Breast epithelium (tissue), 4 donors: ENCODE data around the gene HYAL3. TPM values are rescaled to one million over a fixed set of nuclear protein-coding genes. Genes with fewer than 3 reads are reported as not detected.

ENCODE experiments used
- DNase-seq, 2 donors: peaks; one replicate each; pipeline ENCODE4 v3.0.0-alpha.2; 2019; ENCODE audit warnings: low spot score in 2 of 2
- H3K27ac ChIP-seq, 2 donors: fragments of 200-600 bp; sonication (generic) in 1 of 2; one replicate each; pipeline ENCODE4 v1.5.1; 2016 to 2019; ENCODE audit warnings: mild to moderate bottlenecking in 1 of 2
- H3K27me3 ChIP-seq, 2 donors: fragments of 200-600 bp; sonication (generic) in 1 of 2; one replicate each; pipeline versions ENCODE4 v1.5.1 to v1.6.0; 2017 to 2019; ENCODE audit warnings: control low read depth in 1 of 2, mild to moderate bottlenecking in 1 of 2
- H3K36me3 ChIP-seq: fragments of 200-600 bp; one replicate; pipeline ENCODE4 v1.5.1; 2019
- H3K4me1 ChIP-seq, 2 donors: fragments of 200-600 bp; sonication (generic); one replicate each; pipeline ENCODE4 v1.5.1; 2016 to 2019; ENCODE audit warnings: control low read depth in 1 of 2
- H3K4me3 ChIP-seq, 3 donors: fragments of 200-600 bp; sonication (generic); 1 replicate in 2 of 3; 2 replicates in 1 of 3; pipeline ENCODE4 v1.5.1; 2016 to 2019; ENCODE audit warnings: mild to moderate bottlenecking in 3 of 3, moderate library complexity in 2 of 3
- H3K9me3 ChIP-seq, 2 donors: fragments of 200-600 bp; sonication (generic) in 1 of 2; one replicate each; pipeline ENCODE4 v1.5.1; 2016 to 2019; ENCODE audit warnings: control low read depth in 1 of 2
- POLR2A ChIP-seq: fragments of 450-650 bp; IDR thresholded peaks from one replicate; pipeline ENCODE4 v1.6.1; 2016; ENCODE audit warnings: antibody characterized with exemption, mild to moderate bottlenecking, moderate library complexity
- POLR2AphosphoS5 ChIP-seq, 3 donors: sonication (generic); formaldehyde crosslinking; IDR thresholded peaks; one replicate each; pipeline ENCODE4 v1.6.1; 2017; ENCODE audit warnings: antibody characterized with exemption in 3 of 3
- intact Hi-C: fragments of 100-400 bp; cut with DNase I; formaldehyde crosslinking; loops from one replicate; pipeline ENCODE4 v1.15.1; 2023; ENCODE audit warnings: low total_unique reads
- total RNA-seq, 3 donors: library from RNA; depleted of rRNA; stranded (reverse); fragments of >200 nt; gene quantifications; one replicate each; pipeline ENCODE4 v1.1.0, GENCODE V29; 2016
- TF ChIP-seq, protein P1 (sequence below), 3 donors: fragments of 450-650 bp; IDR thresholded peaks; one replicate each; pipeline ENCODE4 v1.5.1; 2016 to 2017; ENCODE audit warnings: antibody characterized with exemption in 3 of 3, mild to moderate bottlenecking in 3 of 3, moderate library complexity in 3 of 3

The HYAL3 gene
- total RNA-seq, 3 donors from 2014 or later, result 2.3 to 6.4 (median 2.7) TPM

- Histone ChIP-seq H3K9me3 (no peaks in the 10 kb centered on the region), H3K27me3 (no peaks in the 10 kb centered on the region), H3K27ac (peak within 1 kb of the TSS; percentile 89 to 92), H3K4me1 (peaks cover 0 to 8% of the 10 kb centered on the region in 2 donors), H3K36me3 (peaks cover 8% of the 10 kb centered on the region), H3K4me3 (peak within 1 kb of the TSS; percentile 97 to 100 (median 98))
- TF ChIP-seq POLR2A, result peak; percentile 56
- TF ChIP-seq, protein P1, sequence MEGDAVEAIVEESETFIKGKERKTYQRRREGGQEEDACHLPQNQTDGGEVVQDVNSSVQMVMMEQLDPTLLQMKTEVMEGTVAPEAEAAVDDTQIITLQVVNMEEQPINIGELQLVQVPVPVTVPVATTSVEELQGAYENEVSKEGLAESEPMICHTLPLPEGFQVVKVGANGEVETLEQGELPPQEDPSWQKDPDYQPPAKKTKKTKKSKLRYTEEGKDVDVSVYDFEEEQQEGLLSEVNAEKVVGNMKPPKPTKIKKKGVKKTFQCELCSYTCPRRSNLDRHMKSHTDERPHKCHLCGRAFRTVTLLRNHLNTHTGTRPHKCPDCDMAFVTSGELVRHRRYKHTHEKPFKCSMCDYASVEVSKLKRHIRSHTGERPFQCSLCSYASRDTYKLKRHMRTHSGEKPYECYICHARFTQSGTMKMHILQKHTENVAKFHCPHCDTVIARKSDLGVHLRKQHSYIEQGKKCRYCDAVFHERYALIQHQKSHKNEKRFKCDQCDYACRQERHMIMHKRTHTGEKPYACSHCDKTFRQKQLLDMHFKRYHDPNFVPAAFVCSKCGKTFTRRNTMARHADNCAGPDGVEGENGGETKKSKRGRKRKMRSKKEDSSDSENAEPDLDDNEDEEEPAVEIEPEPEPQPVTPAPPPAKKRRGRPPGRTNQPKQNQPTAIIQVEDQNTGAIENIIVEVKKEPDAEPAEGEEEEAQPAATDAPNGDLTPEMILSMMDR (IDR thresholded peaks at IDR 0.05), result peak in 1 of 3 donors; percentile 11
- TF ChIP-seq POLR2AphosphoS5 (IDR thresholded peaks at IDR 0.05), result peak; percentile 62 to 91 (median 89)
- peak; percentile 97 for DNase-seq
- intact Hi-C loops, result no loop called here
Measured at GRCh38 chr3:50327943-50328691, 28.9 kb upstream of the HYAL3 start, which contains the start of gene TUSC2. Gene TUSC2, minus strand, starts transcription at chr3:50328223. Its CDS starts 124 bp downstream, at chr3:50328099.

- Histone ChIP-seq H3K4me1 (peaks cover 0 to 16% of the 10 kb centered on the region in 2 donors), H3K27me3 (no peaks in the 10 kb centered on the region), H3K27ac (peak overlapping the region in 1 of 2 donors; percentile 89), H3K36me3 (peaks cover 8% of the 10 kb centered on the region), H3K9me3 (no peaks in the 10 kb centered on the region), H3K4me3 (peak overlapping the region; percentile 97 to 100 (median 98))
- intact Hi-C loops, result no loop called here
- TF ChIP-seq, protein P1 (IDR thresholded peaks at IDR 0.05), result no peak
- TF ChIP-seq POLR2AphosphoS5 (IDR thresholded peaks at IDR 0.05) (no peak), POLR2A (no peak)
- DNase-seq, result no peak
Measured at GRCh38 chr3:50327129-50327528, 27.9 kb upstream of the HYAL3 start.

- peaks cover 2% of the 10 kb centered on the region for H3K36me3 ChIP-seq
- H3K4me1 ChIP-seq, result peaks cover 0 to 20% of the 10 kb centered on the region in 2 donors
- intact Hi-C loops, result no loop called here
- no peak overlapping the region for H3K4me3 ChIP-seq
- no peaks in the 10 kb centered on the region for H3K9me3 ChIP-seq
- DNase-seq, result no peak
- no peak for TF ChIP-seq POLR2A
- no peak overlapping the region for H3K27ac ChIP-seq
- H3K27me3 ChIP-seq, result no peaks in the 10 kb centered on the region
Measured at GRCh38 chr3:50326182-50326541, 27.0 kb upstream of the HYAL3 start.

DNA sequence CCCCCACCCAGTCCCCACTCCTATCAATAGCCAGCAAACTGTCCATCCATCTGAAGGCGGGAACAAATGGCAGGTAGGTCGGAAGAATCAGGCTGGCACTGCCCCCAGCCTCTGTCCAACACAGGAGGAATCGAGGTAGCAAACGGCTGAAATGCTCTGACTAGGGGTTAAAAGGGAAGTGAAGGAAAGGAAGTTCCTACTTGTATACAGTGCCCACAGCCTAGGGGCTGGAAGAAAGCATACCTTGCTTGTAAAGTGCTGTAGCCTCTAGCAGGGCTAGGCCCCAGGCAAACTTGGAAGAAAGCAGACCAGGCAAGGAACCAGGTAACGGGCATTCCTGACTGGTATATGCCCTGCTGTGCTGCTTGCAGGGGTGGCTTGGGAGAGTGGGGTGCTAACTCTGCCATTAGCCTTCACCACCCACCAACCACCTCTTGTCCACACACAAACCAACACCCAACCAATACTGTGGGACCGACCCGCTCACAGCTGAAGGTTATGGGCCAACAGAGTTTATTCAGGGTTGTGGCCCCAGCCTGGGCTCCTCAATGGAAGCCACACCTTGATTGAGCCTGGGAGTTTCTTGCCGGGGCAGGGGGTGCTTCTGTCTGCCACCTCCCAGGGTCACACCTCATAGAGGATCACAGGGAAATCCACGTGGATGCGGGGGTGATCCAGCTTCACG is 26.4 kb upstream of the HYAL3 start:
- Histone ChIP-seq H3K27ac (peak overlapping the region; percentile 8 to 21), H3K9me3 (no peaks in the 10 kb centered on the region), H3K4me3 (no peak overlapping the region), H3K27me3 (no peaks in the 10 kb centered on the region), H3K36me3 (no peaks in the 10 kb centered on the region), H3K4me1 (peaks cover 0 to 20% of the 10 kb centered on the region in 2 donors)
- intact Hi-C loops, result no loop called here
- DNase-seq, result no peak
- TF ChIP-seq, protein P1 (IDR thresholded peaks at IDR 0.05), result no peak
- TF ChIP-seq POLR2AphosphoS5 (IDR thresholded peaks at IDR 0.05), result no peak
- TF ChIP-seq POLR2A, result no peak

GRCh38 chr3:50325113-50325480 is 25.9 kb upstream of the HYAL3 start:
- DNase-seq, result no peak
- Histone ChIP-seq H3K27ac (peak overlapping the region; percentile 8 to 31), H3K27me3 (no peaks in the 10 kb centered on the region), H3K4me3 (no peak overlapping the region), H3K4me1 (peaks cover under 1 to 23% of the 10 kb centered on the region in 2 donors), H3K36me3 (no peaks in the 10 kb centered on the region), H3K9me3 (no peaks in the 10 kb centered on the region)
- intact Hi-C loops, result no loop called here
- TF ChIP-seq, protein P1 (IDR thresholded peaks at IDR 0.05), result no peak
- TF ChIP-seq POLR2A (no peak), POLR2AphosphoS5 (IDR thresholded peaks at IDR 0.05) (no peak)
